ENCODE results near the gene BCAS3.

BCAS3 gene

DNA sequence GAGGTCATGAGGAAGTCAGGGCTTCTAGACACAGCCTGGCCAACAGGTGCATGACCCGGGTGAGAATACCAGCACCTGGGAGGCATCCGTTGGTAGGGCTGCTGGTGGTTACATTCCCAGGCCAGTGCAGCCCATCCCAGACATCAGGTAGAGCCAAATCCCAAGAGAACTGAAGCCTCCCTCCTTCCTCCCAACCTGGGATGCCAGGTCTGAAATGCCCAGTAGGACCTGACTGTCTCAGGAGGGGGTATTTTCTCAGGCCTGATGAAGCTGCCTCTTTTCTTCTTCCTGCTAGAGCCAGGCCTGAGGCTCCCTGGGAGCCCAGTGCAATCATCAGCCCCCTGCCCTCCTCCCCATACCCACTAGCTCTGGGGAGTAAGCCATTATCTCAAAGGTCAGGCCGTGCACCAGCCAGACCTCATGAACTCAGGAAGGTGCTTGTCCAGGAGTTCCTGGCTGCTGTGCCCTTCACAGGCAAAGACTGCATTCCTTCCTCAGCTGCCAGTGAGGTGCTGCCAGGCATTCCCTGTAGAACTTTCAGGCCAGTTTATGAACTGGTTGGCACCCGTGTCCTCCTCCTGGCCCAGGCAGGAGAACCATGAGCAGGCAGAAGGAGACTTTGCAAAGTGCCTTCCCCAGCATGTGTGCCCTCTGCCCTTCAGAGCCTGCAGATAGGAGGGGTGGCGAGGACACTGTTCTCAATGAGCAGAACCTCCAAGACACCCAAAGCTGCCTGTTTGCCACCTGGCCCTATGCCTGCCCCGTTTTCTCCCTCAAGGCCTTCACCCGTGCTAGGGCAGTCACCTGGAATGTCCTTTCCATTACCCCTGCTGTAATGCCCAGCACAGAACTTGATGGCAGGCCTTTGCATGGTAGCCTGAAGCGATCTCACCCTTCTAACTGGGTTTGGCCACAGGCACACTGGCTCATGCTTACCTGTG, 729.6 kb downstream of the BCAS3 start:
- no peak for ATAC-seq (ENCODE audit: low read depth)
- DNase-seq (ENCODE audit: low spot score): peak; percentile 45
- H3K4me1 ChIP-seq (ENCODE audit: insufficient read depth, poor library complexity, severe bottlenecking): peaks cover 3% of the 10 kb centered on the region
- no peaks in the 10 kb centered on the region for H3K9me3 ChIP-seq (ENCODE audit: severe bottlenecking)
- H3K27me3 ChIP-seq (ENCODE audit: insufficient read depth, poor library complexity, severe bottlenecking): peaks cover 26% of the 10 kb centered on the region
- no peak overlapping the region for H3K27ac ChIP-seq (ENCODE audit: poor library complexity, severe bottlenecking)
- TF ChIP-seq, protein P1, sequence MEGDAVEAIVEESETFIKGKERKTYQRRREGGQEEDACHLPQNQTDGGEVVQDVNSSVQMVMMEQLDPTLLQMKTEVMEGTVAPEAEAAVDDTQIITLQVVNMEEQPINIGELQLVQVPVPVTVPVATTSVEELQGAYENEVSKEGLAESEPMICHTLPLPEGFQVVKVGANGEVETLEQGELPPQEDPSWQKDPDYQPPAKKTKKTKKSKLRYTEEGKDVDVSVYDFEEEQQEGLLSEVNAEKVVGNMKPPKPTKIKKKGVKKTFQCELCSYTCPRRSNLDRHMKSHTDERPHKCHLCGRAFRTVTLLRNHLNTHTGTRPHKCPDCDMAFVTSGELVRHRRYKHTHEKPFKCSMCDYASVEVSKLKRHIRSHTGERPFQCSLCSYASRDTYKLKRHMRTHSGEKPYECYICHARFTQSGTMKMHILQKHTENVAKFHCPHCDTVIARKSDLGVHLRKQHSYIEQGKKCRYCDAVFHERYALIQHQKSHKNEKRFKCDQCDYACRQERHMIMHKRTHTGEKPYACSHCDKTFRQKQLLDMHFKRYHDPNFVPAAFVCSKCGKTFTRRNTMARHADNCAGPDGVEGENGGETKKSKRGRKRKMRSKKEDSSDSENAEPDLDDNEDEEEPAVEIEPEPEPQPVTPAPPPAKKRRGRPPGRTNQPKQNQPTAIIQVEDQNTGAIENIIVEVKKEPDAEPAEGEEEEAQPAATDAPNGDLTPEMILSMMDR (IDR thresholded peaks at IDR 0.05; ENCODE audit: poor library complexity, severe bottlenecking): no peak
- H3K36me3 ChIP-seq (ENCODE audit: low read depth): no peaks in the 10 kb centered on the region
- H3K4me3 ChIP-seq (ENCODE audit: severe bottlenecking): no peak overlapping the region

DNA sequence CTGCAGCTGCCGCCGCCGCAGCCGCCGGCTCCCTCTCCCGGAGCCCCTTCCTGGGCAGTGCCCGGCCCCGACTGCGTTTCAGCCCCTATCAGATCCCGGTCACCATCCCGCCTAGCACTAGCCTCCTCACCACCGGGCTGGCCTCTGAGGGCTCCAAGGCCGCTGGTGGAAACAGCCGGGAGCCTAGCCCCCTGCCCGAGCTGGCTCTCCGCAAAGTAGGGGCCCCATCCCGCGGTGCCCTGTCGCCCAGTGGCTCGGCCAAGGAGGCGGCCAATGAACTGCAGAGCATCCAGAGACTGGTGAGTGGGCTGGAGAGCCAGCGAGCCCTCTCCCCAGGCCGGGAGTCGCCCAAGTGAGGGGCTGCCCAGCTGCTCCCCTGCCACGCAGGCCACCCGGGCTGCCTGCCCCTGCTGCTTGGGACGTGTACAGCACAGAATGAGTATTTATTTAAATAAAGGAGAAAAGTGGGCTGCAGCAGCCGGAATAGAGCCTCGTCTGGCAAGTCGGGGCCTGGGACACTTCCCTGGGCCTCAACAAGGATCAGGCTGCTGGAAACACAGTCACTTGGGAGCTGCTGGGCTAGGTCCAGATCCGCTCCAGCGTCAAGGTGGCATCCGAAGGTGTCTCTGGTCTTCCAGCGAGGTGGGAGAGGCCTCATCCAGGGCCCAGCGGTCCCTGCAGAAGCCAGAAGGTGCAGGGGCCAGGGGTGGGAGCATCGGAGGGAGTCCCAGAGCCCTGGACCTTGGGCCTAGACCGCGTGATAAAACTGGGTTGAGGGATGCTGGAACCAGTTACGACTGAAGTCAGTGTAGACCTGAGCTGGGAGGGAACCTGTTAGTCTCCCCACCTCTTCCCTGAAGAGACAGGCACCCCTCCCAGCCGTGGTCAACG, 730.7 kb downstream of the BCAS3 start:
- peaks cover 15% of the 10 kb centered on the region for H3K27me3 ChIP-seq (ENCODE audit: insufficient read depth, poor library complexity, severe bottlenecking)
- no peaks in the 10 kb centered on the region for H3K36me3 ChIP-seq (ENCODE audit: low read depth)
- no peak overlapping the region for H3K27ac ChIP-seq (ENCODE audit: poor library complexity, severe bottlenecking)
- peaks cover 3% of the 10 kb centered on the region for H3K4me1 ChIP-seq (ENCODE audit: insufficient read depth, poor library complexity, severe bottlenecking)
- ATAC-seq (ENCODE audit: low read depth) (no peak), DNase-seq (ENCODE audit: low spot score) (peak; percentile 58)
- TF ChIP-seq, protein P1 (IDR thresholded peaks at IDR 0.05; ENCODE audit: poor library complexity, severe bottlenecking): no peak
- H3K9me3 ChIP-seq (ENCODE audit: severe bottlenecking): no peaks in the 10 kb centered on the region
- no peak overlapping the region for H3K4me3 ChIP-seq (ENCODE audit: severe bottlenecking)

DNA sequence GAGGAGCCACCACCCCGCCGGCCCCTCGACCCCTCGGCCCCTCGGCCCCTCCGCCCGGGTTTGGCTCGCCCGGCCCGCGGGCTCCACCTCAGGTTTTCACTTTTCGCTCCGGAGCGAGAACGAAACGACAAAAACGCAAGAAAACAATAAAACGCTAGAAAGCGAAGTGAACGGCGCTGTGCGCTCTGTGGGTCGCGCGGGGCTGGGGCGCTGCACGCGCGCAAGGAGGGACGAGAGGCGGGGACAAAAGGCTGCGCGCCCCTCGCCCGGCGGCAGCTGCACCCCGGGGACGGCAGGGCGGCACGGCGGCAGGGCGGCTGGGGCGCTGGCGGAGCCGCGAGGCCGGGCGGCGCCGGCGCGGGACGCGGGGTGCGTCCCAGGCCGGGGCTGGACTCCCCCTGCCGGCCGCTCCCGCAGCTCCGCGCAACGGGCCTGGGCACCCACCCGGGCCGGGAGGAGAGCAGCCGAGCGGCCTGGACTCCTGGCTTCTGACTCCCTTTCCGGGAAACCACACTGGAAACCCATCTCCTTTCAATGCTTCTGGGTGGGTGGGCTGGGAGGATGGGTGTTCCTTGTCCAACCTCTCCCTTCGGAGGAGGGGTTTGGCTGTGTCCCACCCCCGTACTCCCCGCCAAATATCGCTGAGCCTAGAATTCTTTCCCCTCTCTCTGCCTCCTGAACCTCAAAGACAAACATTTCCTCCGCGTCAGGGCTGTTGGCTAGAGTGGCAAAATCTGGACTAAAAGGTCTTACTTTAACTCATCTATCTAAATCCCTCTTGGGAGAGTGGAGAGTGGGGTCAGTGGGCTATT, 731.9 kb downstream of the BCAS3 start:
- peaks cover 4% of the 10 kb centered on the region for H3K27me3 ChIP-seq (ENCODE audit: insufficient read depth, poor library complexity, severe bottlenecking)
- ATAC-seq (ENCODE audit: low read depth): peak; percentile 55

DNA sequence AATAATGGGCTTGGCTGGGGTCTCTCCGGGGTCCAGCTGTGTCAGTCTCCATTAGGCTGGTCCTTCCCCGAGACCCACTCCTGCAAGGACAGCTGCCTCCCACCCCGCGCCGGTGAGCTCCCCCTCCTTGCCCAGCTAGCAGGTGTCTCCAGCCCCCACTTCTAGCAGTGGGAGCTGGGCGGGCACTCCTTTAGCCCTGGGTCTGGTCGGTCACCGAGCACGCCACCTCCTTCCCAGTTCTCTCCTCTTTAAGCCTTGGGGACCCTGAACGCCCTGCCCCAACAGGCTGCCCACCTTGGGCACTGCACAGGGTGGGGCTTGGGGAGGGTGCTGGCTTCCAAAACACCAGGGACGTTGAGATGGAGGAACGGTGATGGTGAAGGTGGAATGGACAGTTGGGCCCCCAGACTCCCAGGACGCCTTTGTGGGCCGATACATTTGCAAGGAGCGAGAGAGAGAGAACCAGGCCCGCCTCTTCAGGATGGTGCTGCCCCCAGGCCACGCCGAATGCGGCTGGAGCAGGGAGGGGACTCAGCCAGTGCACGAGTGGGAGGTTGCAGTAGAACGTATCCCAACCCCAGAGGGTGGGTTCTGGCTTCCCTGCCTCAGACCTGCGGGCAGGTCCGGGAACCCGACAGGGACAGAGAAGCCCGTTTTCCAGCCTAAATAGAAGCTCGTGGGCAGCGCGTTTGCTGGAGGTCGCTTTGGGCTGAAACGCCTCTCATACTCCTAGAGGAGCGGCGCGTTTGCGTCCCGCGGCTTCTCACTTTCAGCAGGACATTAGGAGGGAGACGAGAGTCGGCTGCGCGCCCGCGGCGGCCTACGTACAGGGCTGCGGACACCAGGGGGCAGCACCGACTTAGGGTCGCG, 732.7 kb downstream of the BCAS3 start:
- Histone ChIP-seq H3K9me3 (ENCODE audit: severe bottlenecking) (no peaks in the 10 kb centered on the region), H3K36me3 (ENCODE audit: low read depth) (no peaks in the 10 kb centered on the region), H3K4me3 (ENCODE audit: severe bottlenecking) (no peak overlapping the region), H3K27ac (ENCODE audit: poor library complexity, severe bottlenecking) (no peak overlapping the region), H3K27me3 (ENCODE audit: insufficient read depth, poor library complexity, severe bottlenecking) (no peaks in the 10 kb centered on the region), H3K4me1 (ENCODE audit: insufficient read depth, poor library complexity, severe bottlenecking) (no peaks in the 10 kb centered on the region)
- TF ChIP-seq, protein P1 (IDR thresholded peaks at IDR 0.05; ENCODE audit: poor library complexity, severe bottlenecking): no peak
- peak; percentile 68 for DNase-seq (ENCODE audit: low spot score)
- no peak for ATAC-seq (ENCODE audit: low read depth)

More for the DNA sequence above, 731.9 kb downstream of the BCAS3 start:
- DNase-seq (ENCODE audit: low spot score): peak; percentile 66
- H3K9me3 ChIP-seq (ENCODE audit: severe bottlenecking): no peaks in the 10 kb centered on the region
- no peak overlapping the region for H3K27ac ChIP-seq (ENCODE audit: poor library complexity, severe bottlenecking)
- no peaks in the 10 kb centered on the region for H3K4me1 ChIP-seq (ENCODE audit: insufficient read depth, poor library complexity, severe bottlenecking)
- H3K4me3 ChIP-seq (ENCODE audit: severe bottlenecking): peak overlapping the region; percentile 53
- H3K36me3 ChIP-seq (ENCODE audit: low read depth): no peaks in the 10 kb centered on the region
- TF ChIP-seq, protein P1 (IDR thresholded peaks at IDR 0.05; ENCODE audit: poor library complexity, severe bottlenecking): peak; percentile 85

Data from RWPE2 (cell line).